ENCODE results near the gene ZMIZ1. TPM values are rescaled to one million over a fixed set of nuclear protein-coding genes. Genes with fewer than 3 reads are reported as not detected.

The ZMIZ1 gene
- total and polyA plus RNA-seq, 7 experiments from 2014 or later: 1.8 to 57.2 (median 14.2) TPM

DNA sequence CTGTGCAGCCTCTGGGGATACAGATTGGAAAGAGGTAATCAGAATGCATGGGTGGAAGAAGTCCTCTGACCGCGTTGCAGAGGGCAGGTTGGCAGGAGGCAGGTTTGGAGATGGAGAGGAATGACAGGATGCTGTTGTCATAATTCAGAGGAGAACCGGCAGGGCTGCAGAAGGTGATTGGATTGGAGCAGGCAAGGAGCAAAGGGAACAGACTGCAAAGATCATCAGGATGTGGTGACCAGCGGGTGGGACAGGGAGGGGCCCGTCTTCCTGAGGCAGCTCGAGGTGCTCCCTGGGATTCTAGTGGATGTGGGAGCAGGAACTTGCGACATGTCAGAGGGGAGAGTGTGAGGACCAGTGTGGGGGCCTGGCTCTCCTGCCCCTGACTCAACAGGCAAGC, 200.0 kb downstream of the ZMIZ1 start:
- no peak for DNase-seq
- Mint-ChIP-seq H3K36me3 (peaks cover 0 to 8% (median 3%) of the 10 kb centered on the region in 5 donors), H3K27ac (peak overlapping the region in 1 of 9 donors; percentile 65), H3K4me3 (no peak overlapping the region), H3K9me3 (no peaks in the 10 kb centered on the region), H3K27me3 (no peaks in the 10 kb centered on the region), H3K4me1 (peaks cover 0 to 48% (median 12%) of the 10 kb centered on the region in 7 donors)
- Histone ChIP-seq H3K4me1 (ENCODE audit: control insufficient read depth in 2 of 2, insufficient read depth in 2 of 2, low read length in 2 of 2) (peaks cover 0 to 20% of the 10 kb centered on the region in 2 donors), H3K36me3 (ENCODE audit: control insufficient read depth in 2 of 3, insufficient read depth in 3 of 3, low read length in 3 of 3) (no peaks in the 10 kb centered on the region), H3K9me3 (ENCODE audit: control insufficient read depth in 2 of 3, low read length in 3 of 3) (no peaks in the 10 kb centered on the region), H3K27ac (ENCODE audit: low read depth, low read length) (no peak overlapping the region), H3K4me3 (ENCODE audit: low read length) (no peak overlapping the region), H3K27me3 (ENCODE audit: control insufficient read depth in 2 of 2, insufficient read depth in 2 of 2, low read length in 2 of 2) (no peaks in the 10 kb centered on the region)
- ATAC-seq: no peak
- intact Hi-C loops (cut with micrococcal nuclease): no loop called here
- ChIA-PET POLR2A (no interaction called here), CTCF (no interaction called here)

DNA sequence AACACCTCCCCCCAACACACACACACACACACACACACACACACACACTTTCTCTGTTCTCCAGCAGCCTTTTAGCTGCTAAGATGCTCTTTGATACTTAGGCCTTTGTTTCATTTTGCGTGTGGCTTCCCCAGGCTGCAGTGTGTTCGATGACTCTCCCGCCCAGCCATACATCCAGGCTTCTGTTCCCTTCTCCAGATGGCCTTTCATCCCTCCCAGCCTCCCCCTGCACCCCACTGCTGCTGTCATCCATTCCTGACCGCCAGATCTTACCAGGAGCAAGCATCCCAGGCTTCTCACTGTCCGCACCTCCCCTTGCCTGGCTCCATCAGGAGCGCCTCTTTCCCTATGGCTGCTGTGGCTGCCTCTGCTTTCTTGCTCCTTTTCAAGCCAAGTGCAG, 200.7 kb downstream of the ZMIZ1 start:
- no peak overlapping the region for H3K27ac ChIP-seq (ENCODE audit: low read depth, low read length)
- intact Hi-C loops (cut with micrococcal nuclease): no loop called here
- peaks cover 0 to 20% of the 10 kb centered on the region in 2 donors for H3K4me1 ChIP-seq (ENCODE audit: control insufficient read depth in 2 of 2, insufficient read depth in 2 of 2, low read length in 2 of 2)
- no peaks in the 10 kb centered on the region for H3K27me3 ChIP-seq (ENCODE audit: control insufficient read depth in 2 of 2, insufficient read depth in 2 of 2, low read length in 2 of 2)
- H3K9me3 ChIP-seq (ENCODE audit: control insufficient read depth in 2 of 3, low read length in 3 of 3): no peaks in the 10 kb centered on the region
- no peak overlapping the region for H3K4me3 Mint-ChIP-seq
- no peaks in the 10 kb centered on the region for H3K9me3 Mint-ChIP-seq
- no peaks in the 10 kb centered on the region for H3K27me3 Mint-ChIP-seq
- H3K27ac Mint-ChIP-seq: peak overlapping the region in 2 of 9 donors; percentile 14 to 51
- no peak for ATAC-seq
- CTCF ChIA-PET: no interaction called here
- H3K36me3 Mint-ChIP-seq: peaks cover 0 to 8% (median 3%) of the 10 kb centered on the region in 5 donors
- no peak for DNase-seq
- H3K36me3 ChIP-seq (ENCODE audit: control insufficient read depth in 2 of 3, insufficient read depth in 3 of 3, low read length in 3 of 3): no peaks in the 10 kb centered on the region
- H3K4me1 Mint-ChIP-seq: peaks cover 0 to 46% (median 10%) of the 10 kb centered on the region in 7 donors
- POLR2A ChIA-PET: no interaction called here
- H3K4me3 ChIP-seq (ENCODE audit: low read length): no peak overlapping the region

DNA sequence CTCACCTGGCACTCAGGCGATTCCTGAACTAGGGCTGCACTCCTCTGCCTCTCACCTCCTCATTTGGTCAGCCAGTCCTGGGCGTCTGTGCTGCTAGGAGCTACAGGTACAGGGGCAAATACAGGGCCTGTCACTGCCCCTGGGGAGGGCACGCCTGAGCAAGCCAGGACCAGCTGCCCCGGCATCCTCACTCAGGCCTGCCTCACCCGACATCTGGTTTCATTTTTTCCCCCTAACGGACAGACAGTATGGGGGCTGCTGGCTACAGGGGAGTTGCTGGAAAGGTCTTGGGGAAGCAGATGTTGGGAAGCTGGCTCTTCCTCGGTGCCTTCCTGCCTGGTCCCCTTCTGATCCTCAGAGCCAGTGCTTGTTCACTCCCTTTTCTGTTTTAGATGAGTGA, 201.2 kb downstream of the ZMIZ1 start:
- Histone ChIP-seq H3K4me1 (ENCODE audit: control insufficient read depth in 2 of 2, insufficient read depth in 2 of 2, low read length in 2 of 2) (peaks cover 0 to 20% of the 10 kb centered on the region in 2 donors), H3K9me3 (ENCODE audit: control insufficient read depth in 2 of 3, low read length in 3 of 3) (no peaks in the 10 kb centered on the region), H3K27me3 (ENCODE audit: control insufficient read depth in 2 of 2, insufficient read depth in 2 of 2, low read length in 2 of 2) (no peaks in the 10 kb centered on the region), H3K27ac (ENCODE audit: low read depth, low read length) (no peak overlapping the region), H3K36me3 (ENCODE audit: control insufficient read depth in 2 of 3, insufficient read depth in 3 of 3, low read length in 3 of 3) (no peaks in the 10 kb centered on the region), H3K4me3 (ENCODE audit: low read length) (no peak overlapping the region)
- no peak for ATAC-seq
- Mint-ChIP-seq H3K9me3 (no peaks in the 10 kb centered on the region), H3K27ac (peak overlapping the region in 1 of 9 donors; percentile 73), H3K27me3 (no peaks in the 10 kb centered on the region), H3K4me3 (no peak overlapping the region), H3K4me1 (peaks cover 0 to 44% (median 8%) of the 10 kb centered on the region in 7 donors), H3K36me3 (peaks cover 0 to 8% (median 3%) of the 10 kb centered on the region in 5 donors)
- ChIA-PET CTCF (no interaction called here), POLR2A (no interaction called here)
- intact Hi-C loops (cut with micrococcal nuclease): no loop called here
- DNase-seq: no peak

DNA sequence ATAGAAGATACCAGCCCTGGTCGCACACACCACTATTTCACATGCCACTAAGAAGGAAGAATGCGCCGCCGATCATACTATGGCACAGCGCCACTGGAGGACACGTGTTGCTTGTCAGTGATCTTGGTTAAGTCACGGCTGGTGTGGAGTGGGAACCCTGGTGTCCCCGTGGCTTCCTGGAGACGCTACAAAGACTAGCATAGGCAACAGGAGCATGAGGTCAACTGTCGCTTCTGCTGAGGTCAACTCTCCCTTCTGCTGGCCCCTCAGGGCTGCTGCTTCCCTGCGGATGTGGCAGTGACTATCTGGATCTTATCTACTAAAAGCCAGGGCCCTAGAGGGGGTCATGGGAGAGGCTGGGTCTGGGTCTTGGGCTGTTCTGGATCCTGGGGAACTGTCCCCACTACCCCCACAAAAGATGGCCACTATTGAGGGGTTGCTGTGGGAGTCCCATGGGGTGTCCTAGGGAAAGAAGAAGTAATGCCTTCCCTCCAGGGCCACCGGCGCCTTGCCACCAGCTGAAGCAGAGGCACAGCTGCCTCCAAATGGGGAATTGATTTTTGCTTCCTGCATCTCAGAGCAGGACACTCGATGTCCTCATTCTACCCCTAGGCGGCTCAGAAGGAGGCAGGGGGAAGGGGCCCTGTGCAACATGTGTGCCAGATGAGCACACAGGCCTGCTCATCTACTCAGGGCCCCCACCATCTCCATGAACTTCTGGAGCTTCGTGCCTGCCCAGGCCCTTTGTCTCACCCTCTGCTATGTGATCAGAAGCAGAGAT, 201.9 kb downstream of the ZMIZ1 start:
- intact Hi-C loops (cut with micrococcal nuclease): no loop called here
- POLR2A ChIA-PET: no interaction called here
- peaks cover 0 to 20% of the 10 kb centered on the region in 2 donors for H3K4me1 ChIP-seq (ENCODE audit: control insufficient read depth in 2 of 2, insufficient read depth in 2 of 2, low read length in 2 of 2)

DNA sequence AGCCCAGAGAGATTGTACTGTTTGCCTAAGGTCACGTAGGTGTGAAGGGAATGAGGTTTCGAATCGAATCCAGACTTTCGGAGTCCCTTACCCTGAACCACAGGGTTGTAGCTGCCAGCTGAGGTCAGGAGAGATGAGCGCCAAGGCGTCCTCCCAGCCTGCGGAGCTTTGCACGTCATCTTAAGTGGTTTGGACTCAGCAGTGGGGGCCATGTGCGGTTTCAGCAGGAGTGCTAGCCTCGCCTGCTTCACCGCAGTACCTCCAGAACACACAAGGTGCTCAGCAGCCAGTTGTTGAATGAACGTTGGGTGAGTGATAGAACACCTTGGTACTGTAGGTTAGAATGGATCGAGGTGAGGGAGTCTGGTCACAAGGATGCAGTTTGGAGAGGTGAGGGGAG, 203.6 kb downstream of the ZMIZ1 start:
- H3K36me3 Mint-ChIP-seq: peaks cover 0 to 17% (median 6%) of the 10 kb centered on the region in 5 donors
- POLR2A ChIA-PET: no interaction called here
- no peaks in the 10 kb centered on the region for H3K27me3 ChIP-seq (ENCODE audit: control insufficient read depth in 2 of 2, insufficient read depth in 2 of 2, low read length in 2 of 2)
- H3K9me3 ChIP-seq (ENCODE audit: control insufficient read depth in 2 of 3, low read length in 3 of 3): no peaks in the 10 kb centered on the region
- no peak overlapping the region for H3K4me3 ChIP-seq (ENCODE audit: low read length)
- no peak overlapping the region for H3K4me3 Mint-ChIP-seq
- intact Hi-C loops (cut with micrococcal nuclease): no loop called here
- DNase-seq: no peak
- no peaks in the 10 kb centered on the region for H3K27me3 Mint-ChIP-seq
- CTCF ChIA-PET: no interaction called here
- no peak overlapping the region for H3K27ac Mint-ChIP-seq
- H3K4me1 Mint-ChIP-seq: peaks cover 0 to 27% (median 7%) of the 10 kb centered on the region in 7 donors
- H3K9me3 Mint-ChIP-seq: no peaks in the 10 kb centered on the region
- H3K4me1 ChIP-seq (ENCODE audit: control insufficient read depth in 2 of 2, insufficient read depth in 2 of 2, low read length in 2 of 2): peaks cover 0 to 6% of the 10 kb centered on the region in 2 donors
- peaks cover 0 to 12% (median 4%) of the 10 kb centered on the region in 3 experiments for H3K36me3 ChIP-seq (ENCODE audit: control insufficient read depth in 2 of 3, insufficient read depth in 3 of 3, low read length in 3 of 3)
- no peak for ATAC-seq
- H3K27ac ChIP-seq (ENCODE audit: low read depth, low read length): no peak overlapping the region

More for the DNA sequence above, 201.9 kb downstream of the ZMIZ1 start:
- Mint-ChIP-seq H3K4me1 (peaks cover 0 to 41% (median 7%) of the 10 kb centered on the region in 7 donors), H3K27me3 (no peaks in the 10 kb centered on the region), H3K36me3 (peaks cover 0 to 8% (median 3%) of the 10 kb centered on the region in 5 donors), H3K9me3 (no peaks in the 10 kb centered on the region), H3K4me3 (no peak overlapping the region), H3K27ac (peak overlapping the region in 2 of 9 donors; percentile 72 to 73)
- ATAC-seq (peak; percentile 30), DNase-seq (no peak)
- Histone ChIP-seq H3K36me3 (ENCODE audit: control insufficient read depth in 2 of 3, insufficient read depth in 3 of 3, low read length in 3 of 3) (no peaks in the 10 kb centered on the region), H3K4me3 (ENCODE audit: low read length) (no peak overlapping the region), H3K27ac (ENCODE audit: low read depth, low read length) (no peak overlapping the region), H3K9me3 (ENCODE audit: control insufficient read depth in 2 of 3, low read length in 3 of 3) (no peaks in the 10 kb centered on the region), H3K27me3 (ENCODE audit: control insufficient read depth in 2 of 2, insufficient read depth in 2 of 2, low read length in 2 of 2) (no peaks in the 10 kb centered on the region)
- CTCF ChIA-PET: interaction anchor here (0.6 kb wide), 1 partner anchor 95 kb away, joined by 3 read pairs; no protein-coding TSS in a partner anchor

DNA sequence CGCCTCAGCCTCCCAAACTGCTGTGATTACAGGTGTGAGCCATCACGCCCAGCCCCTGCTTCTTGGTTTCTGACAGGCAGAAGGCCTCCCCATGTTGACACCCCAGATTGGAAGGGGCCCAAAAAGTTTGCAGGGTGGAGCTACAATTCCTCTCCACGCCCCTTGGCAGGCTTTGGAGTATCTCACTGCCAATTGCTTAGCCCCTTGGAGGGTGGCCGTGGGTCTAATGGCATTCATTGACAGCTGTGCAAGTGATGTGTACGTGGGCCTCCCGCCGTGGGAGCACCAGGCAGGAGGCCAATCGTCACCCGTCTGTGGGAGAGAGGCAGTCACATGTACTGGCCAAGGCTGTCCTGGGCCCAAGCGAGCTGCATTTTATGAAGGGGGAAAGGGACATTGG, 204.8 kb downstream of the ZMIZ1 start:
- Mint-ChIP-seq H3K4me1 (peaks cover 0 to 23% (median 7%) of the 10 kb centered on the region in 7 donors), H3K27ac (peak overlapping the region in 2 of 9 donors; percentile 36 to 46), H3K4me3 (no peak overlapping the region), H3K9me3 (no peaks in the 10 kb centered on the region), H3K27me3 (no peaks in the 10 kb centered on the region), H3K36me3 (peaks cover 6 to 25% (median 10%) of the 10 kb centered on the region in 5 donors)
- ATAC-seq: no peak
- intact Hi-C loops (cut with micrococcal nuclease): no loop called here
- Histone ChIP-seq H3K27me3 (ENCODE audit: control insufficient read depth in 2 of 2, insufficient read depth in 2 of 2, low read length in 2 of 2) (no peaks in the 10 kb centered on the region), H3K9me3 (ENCODE audit: control insufficient read depth in 2 of 3, low read length in 3 of 3) (no peaks in the 10 kb centered on the region), H3K36me3 (ENCODE audit: control insufficient read depth in 2 of 3, insufficient read depth in 3 of 3, low read length in 3 of 3) (peaks cover 0 to 20% (median 4%) of the 10 kb centered on the region in 3 experiments), H3K4me3 (ENCODE audit: low read length) (no peak overlapping the region), H3K4me1 (ENCODE audit: control insufficient read depth in 2 of 2, insufficient read depth in 2 of 2, low read length in 2 of 2) (no peaks in the 10 kb centered on the region), H3K27ac (ENCODE audit: low read depth, low read length) (no peak overlapping the region)
- ChIA-PET CTCF (interaction anchor here (0.7 kb wide), 1 partner anchor 17 kb away, joined by 3 read pairs; no protein-coding TSS in a partner anchor), POLR2A (no interaction called here)
- no peak for DNase-seq
